ENCODE measurements around the gene TRIM2.

TRIM2 gene

GRCh38 chr4:153261461-153261860 is 57.2 kb downstream of the TRIM2 start:
- no peak for DNase-seq (ENCODE audit: low spot score)
- ChIA-PET CTCF (interaction anchor here (0.6 kb wide), 1 partner anchor 769 kb away, joined by 3 read pairs; no protein-coding TSS in a partner anchor), POLR2A (ENCODE audit: low non-redundant PET) (no interaction called here)
- no peak overlapping the region for H3K27ac ChIP-seq
- TF ChIP-seq CTCF (conservative IDR thresholded peaks at IDR 0.05; ENCODE audit: low read depth) = no peak

GRCh38 chr4:153261914-153262313 is 57.7 kb downstream of the TRIM2 start:
- POLR2A ChIA-PET (ENCODE audit: low non-redundant PET) = no interaction called here
- CTCF ChIA-PET = interaction anchor here (0.6 kb wide), 1 partner anchor 770 kb away, joined by 3 read pairs; no protein-coding TSS in a partner anchor
- H3K27ac ChIP-seq = no peak overlapping the region
- no peak for DNase-seq (ENCODE audit: low spot score)
- no peak for TF ChIP-seq CTCF (conservative IDR thresholded peaks at IDR 0.05; ENCODE audit: low read depth)

GRCh38 chr4:153265306-153266047 is 61.2 kb downstream of the TRIM2 start:
- H3K27ac ChIP-seq = no peak overlapping the region
- no peak for DNase-seq (ENCODE audit: low spot score)
- no peak for TF ChIP-seq CTCF (conservative IDR thresholded peaks at IDR 0.05; ENCODE audit: low read depth)
- CTCF ChIA-PET = interaction anchor here (0.6 kb wide), 4 partner anchors 243 to 1501 kb away, joined by 4 to 7 read pairs (median 6); no protein-coding TSS in a partner anchor
- POLR2A ChIA-PET (ENCODE audit: low non-redundant PET) = no interaction called here

- H3K27ac ChIP-seq = no peak overlapping the region
- no peak for DNase-seq (ENCODE audit: low spot score)
- POLR2A ChIA-PET (ENCODE audit: low non-redundant PET) = no interaction called here
- TF ChIP-seq CTCF (conservative IDR thresholded peaks at IDR 0.05; ENCODE audit: low read depth) = no peak
- CTCF ChIA-PET = no interaction called here
These were observed 62.7 kb downstream of the TRIM2 start for GRCh38 chr4:153266988-153267387.

- no peak overlapping the region for H3K27ac ChIP-seq
- DNase-seq (ENCODE audit: low spot score) = no peak
- CTCF ChIA-PET = interaction anchor here (0.5 kb wide), 1 partner anchor 13 kb away, joined by 3 read pairs; no protein-coding TSS in a partner anchor
- no peak for TF ChIP-seq CTCF (conservative IDR thresholded peaks at IDR 0.05; ENCODE audit: low read depth)
- POLR2A ChIA-PET (ENCODE audit: low non-redundant PET) = no interaction called here
These were observed 63.6 kb downstream of the TRIM2 start for GRCh38 chr4:153267890-153268289.

GRCh38 chr4:153268295-153268694 is 64.1 kb downstream of the TRIM2 start:
- no peak for TF ChIP-seq CTCF (conservative IDR thresholded peaks at IDR 0.05; ENCODE audit: low read depth)
- ChIA-PET CTCF (interaction anchor here (0.5 kb wide), 1 partner anchor 13 kb away, joined by 3 read pairs; no protein-coding TSS in a partner anchor), POLR2A (ENCODE audit: low non-redundant PET) (no interaction called here)
- H3K27ac ChIP-seq = no peak overlapping the region
- DNase-seq (ENCODE audit: low spot score) = no peak

All from RWPE1 (cell line).